Measurements from ENCODE around the gene XPC. TPM values are rescaled to one million over a fixed set of nuclear protein-coding genes. Genes with fewer than 3 reads are reported as not detected.

XPC gene
- total and polyA plus RNA-seq, 2 of the 8 experiments (the other 6 are each of a cell fraction or from before 2014, with no cell fraction given), result 8.8 to 27.3 TPM

DNA sequence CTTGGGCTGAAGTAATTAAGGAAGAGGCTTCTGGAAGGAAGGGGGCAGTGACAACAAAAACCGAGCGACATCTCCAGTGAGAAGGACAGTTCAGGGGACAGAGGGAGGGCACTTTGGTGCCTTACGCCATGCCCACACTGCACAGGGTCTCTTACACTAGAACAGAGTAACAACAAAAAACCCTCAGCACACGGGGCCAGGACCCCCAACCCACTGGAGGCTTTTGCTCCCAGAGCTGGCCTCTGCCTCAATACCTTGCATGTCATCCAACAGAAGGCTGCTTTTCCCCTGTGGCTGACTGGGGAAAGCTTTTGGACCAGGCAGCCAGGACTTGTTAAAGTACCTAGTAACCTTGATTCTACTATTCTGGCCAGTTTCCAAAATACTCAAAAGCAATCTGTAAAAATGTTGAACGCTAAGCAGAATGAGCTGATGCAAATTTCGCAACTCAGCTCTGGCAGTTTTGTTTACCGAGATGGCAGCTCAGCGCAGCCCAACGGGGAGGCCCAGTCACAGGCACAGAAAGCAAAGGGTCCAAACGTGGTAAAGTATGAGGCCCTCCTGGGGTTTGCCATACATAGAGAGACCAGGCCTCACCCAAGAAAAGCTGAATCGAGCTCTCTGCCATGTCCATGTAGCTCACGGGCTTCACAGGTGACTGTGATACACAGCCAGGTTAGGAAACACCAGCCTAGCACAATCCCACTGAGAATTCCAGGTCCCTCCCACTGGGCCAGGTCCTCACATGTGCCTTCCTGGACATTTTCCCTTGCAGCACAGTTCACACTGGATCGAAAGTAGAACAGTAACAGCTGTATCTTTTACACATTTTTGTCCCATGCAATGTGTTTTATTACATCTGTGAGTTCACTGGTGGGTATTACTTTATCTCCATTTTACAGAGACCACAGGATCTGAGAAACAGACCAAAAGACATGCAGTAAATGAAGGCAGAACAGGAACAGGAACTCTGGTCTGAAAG lies 59.7 kb downstream of the XPC start:
- no peak overlapping the region for H2BK5ac ChIP-seq (ENCODE audit: low read depth, low read length)
- no peak overlapping the region for H2AFZ ChIP-seq (ENCODE audit: low read length)
- TF ChIP-seq CEBPB (IDR thresholded peaks at IDR 0.05; ENCODE audit: low read depth, low read length), result 0 out of 2 replicates have a peak, but pooled peaks have one; percentile 30
- no peak for TF ChIP-seq EZH2 (IDR thresholded peaks at IDR 0.05; ENCODE audit: low read depth, low read length, severe bottlenecking)
- TF ChIP-seq, protein P1, sequence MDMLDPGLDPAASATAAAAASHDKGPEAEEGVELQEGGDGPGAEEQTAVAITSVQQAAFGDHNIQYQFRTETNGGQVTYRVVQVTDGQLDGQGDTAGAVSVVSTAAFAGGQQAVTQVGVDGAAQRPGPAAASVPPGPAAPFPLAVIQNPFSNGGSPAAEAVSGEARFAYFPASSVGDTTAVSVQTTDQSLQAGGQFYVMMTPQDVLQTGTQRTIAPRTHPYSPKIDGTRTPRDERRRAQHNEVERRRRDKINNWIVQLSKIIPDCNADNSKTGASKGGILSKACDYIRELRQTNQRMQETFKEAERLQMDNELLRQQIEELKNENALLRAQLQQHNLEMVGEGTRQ (IDR thresholded peaks at IDR 0.05; ENCODE audit: low read length), result no peak
- TF ChIP-seq, protein P2, sequence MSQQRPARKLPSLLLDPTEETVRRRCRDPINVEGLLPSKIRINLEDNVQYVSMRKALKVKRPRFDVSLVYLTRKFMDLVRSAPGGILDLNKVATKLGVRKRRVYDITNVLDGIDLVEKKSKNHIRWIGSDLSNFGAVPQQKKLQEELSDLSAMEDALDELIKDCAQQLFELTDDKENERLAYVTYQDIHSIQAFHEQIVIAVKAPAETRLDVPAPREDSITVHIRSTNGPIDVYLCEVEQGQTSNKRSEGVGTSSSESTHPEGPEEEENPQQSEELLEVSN (IDR thresholded peaks at IDR 0.05), result no peak
- TF ChIP-seq EP300 (IDR thresholded peaks at IDR 0.05; ENCODE audit: borderline replicate concordance in 1 of 2, low read depth in 2 of 2, low read length in 2 of 2), result no peak
- TF ChIP-seq SIX5 (IDR thresholded peaks at IDR 0.05; ENCODE audit: low read depth, low read length), result no peak
- no peak for TF ChIP-seq RBBP5 (IDR thresholded peaks at IDR 0.05; ENCODE audit: borderline replicate concordance, low read depth, low read length)
- TF ChIP-seq TAF7 (optimal IDR thresholded peaks at IDR 0.05; ENCODE audit: borderline replicate concordance, low read depth, low read length), result no peak
- no peak for TF ChIP-seq BRCA1 (IDR thresholded peaks at IDR 0.05; ENCODE audit: low read depth, low read length)
- no peaks in the 10 kb centered on the region for H3K27me3 ChIP-seq (replicated peaks in 1 of 4; ENCODE audit: control insufficient read depth in 3 of 4, extremely low read depth in 1 of 4, insufficient read depth in 3 of 4, low read length in 3 of 4)
- peaks cover 0 to 2% of the 10 kb centered on the region in 2 experiments for H4K20me1 ChIP-seq (replicated peaks in 1 of 2; ENCODE audit: control insufficient read depth in 1 of 2, insufficient read depth in 2 of 2, low read length in 2 of 2)
- no peak overlapping the region for H3K4me3 ChIP-seq (ENCODE audit: extremely low read depth in 1 of 4, insufficient read depth in 2 of 4, low read depth in 3 of 4, low read length in 4 of 4)
- no peak overlapping the region for H2BK15ac ChIP-seq (ENCODE audit: low read length)
- H4K5ac ChIP-seq (ENCODE audit: insufficient read length, low read depth, low read length), result no peak overlapping the region
- no peak overlapping the region for H4K91ac ChIP-seq (replicated peaks; ENCODE audit: insufficient read length, low read length)
- 90% methylated on average over 13 of the region's 13 CpGs; no CpG with 5 or more reads in 1 of the 2 experiments for WGBS, 2 experiments (ENCODE audit: extremely low coverage in 1 of 2, insufficient coverage in 1 of 2, insufficient read length in 1 of 2, insufficient replicate concordance in 2 of 2, low coverage in 1 of 2, low lambda C conversion rate in 2 of 2, missing lambda C conversion rate in 1 of 2)
- H2BK120ac ChIP-seq (replicated peaks; ENCODE audit: low read depth, low read length), result no peak overlapping the region
- no peak overlapping the region for H3K9ac ChIP-seq (replicated peaks in 1 of 4; ENCODE audit: extremely low read depth in 1 of 4, low read depth in 3 of 4, low read length in 3 of 4)
- H3K27ac ChIP-seq (ENCODE audit: low read depth, low read length), result no peak overlapping the region
- H3K4me2 ChIP-seq (ENCODE audit: insufficient read depth in 1 of 2, low read depth in 2 of 2, low read length in 2 of 2), result no peak overlapping the region
- no peaks in the 10 kb centered on the region for H3K9me3 ChIP-seq (ENCODE audit: insufficient read depth in 2 of 2, low read depth in 1 of 2, low read length in 1 of 2)
- H2AK5ac ChIP-seq (ENCODE audit: low read depth, low read length), result no peak overlapping the region
- POLR2A ChIA-PET (ENCODE audit: partially characterized antibody), result no interaction called here
- no peak overlapping the region for H3K56ac ChIP-seq (replicated peaks; ENCODE audit: insufficient read length, low read depth, low read length)
- CTCF ChIA-PET (ENCODE audit: partially characterized antibody), result interaction anchor here (1.0 to 10.2 kb wide), 5 partner anchors 9 to 222 kb away, joined by 3 to 123 read pairs (median 6); no protein-coding TSS in a partner anchor
- H3K36me3 ChIP-seq (ENCODE audit: control insufficient read depth in 2 of 4, insufficient read depth in 4 of 4, low read length in 3 of 4), result peaks cover 3 to 23% (median 11%) of the 10 kb centered on the region in 4 experiments; a peak in 5 of 8 replicates
- H3K79me1 ChIP-seq (ENCODE audit: low read depth, low read length), result peaks cover 11% of the 10 kb centered on the region
- H3K18ac ChIP-seq (ENCODE audit: extremely low read depth, low read length), result no peak overlapping the region
- peaks cover 0 to 4% (median 3%) of the 10 kb centered on the region in 4 experiments; a peak in 5 of 7 replicates for H3K4me1 ChIP-seq (replicated peaks in 1 of 4; ENCODE audit: control insufficient read depth in 3 of 4, insufficient read depth in 4 of 4, low read length in 3 of 4)
- H3K4ac ChIP-seq (replicated peaks; ENCODE audit: insufficient read length, low read depth, low read length), result no peak overlapping the region
- H3K23ac ChIP-seq (ENCODE audit: insufficient read length), result no peak overlapping the region
- no peak overlapping the region for H2BK12ac ChIP-seq (ENCODE audit: low read depth, low read length)
- H3K23me2 ChIP-seq (ENCODE audit: low read depth, low read length), result peaks cover 2% of the 10 kb centered on the region; the same call in 1 of the 2 replicates
- peaks cover 0 to 14% of the 10 kb centered on the region in 2 experiments; a peak in 2 of 4 replicates for H3K79me2 ChIP-seq (ENCODE audit: control insufficient read depth in 1 of 2, insufficient read depth in 2 of 2, low read length in 2 of 2)
- FAIRE-seq (no peak), DNase-seq (ENCODE audit: low read depth in 1 of 2, low spot score in 2 of 2) (no peak)
- no peak overlapping the region for H3K14ac ChIP-seq (ENCODE audit: insufficient read length)
- no peak overlapping the region; the same call in 1 of the 2 replicates for H4K8ac ChIP-seq (ENCODE audit: extremely low read depth, insufficient read depth, low read length)
- H2BK20ac ChIP-seq (ENCODE audit: low read length), result no peak overlapping the region

Measured in H1 (cell line).